A673 (cell line): Measurements from ENCODE around the gene ZACN.

Experiments used
- EZH2 ChIP-seq: fragments of 200-600 bp; sonication (generic); IDR thresholded peaks from 2 replicates; pipeline ENCODE4 v1.6.1; 2017; ENCODE audit warnings: borderline replicate concordance, low read depth, mild to moderate bottlenecking, mixed read lengths, antibody characterized with exemption, low read length; ENCODE audit not compliant: poor library complexity, severe bottlenecking
- TF ChIP-seq, protein P1 (sequence below): fragments of 300-800, 200-600 bp; sonication (generic); conservative IDR thresholded peaks from 2 replicates; pipeline ENCODE4 v1.5.1; 2017; ENCODE audit warnings: low read depth, mild to moderate bottlenecking, antibody characterized with exemption, low read length, moderate library complexity, mixed read lengths

DNA sequence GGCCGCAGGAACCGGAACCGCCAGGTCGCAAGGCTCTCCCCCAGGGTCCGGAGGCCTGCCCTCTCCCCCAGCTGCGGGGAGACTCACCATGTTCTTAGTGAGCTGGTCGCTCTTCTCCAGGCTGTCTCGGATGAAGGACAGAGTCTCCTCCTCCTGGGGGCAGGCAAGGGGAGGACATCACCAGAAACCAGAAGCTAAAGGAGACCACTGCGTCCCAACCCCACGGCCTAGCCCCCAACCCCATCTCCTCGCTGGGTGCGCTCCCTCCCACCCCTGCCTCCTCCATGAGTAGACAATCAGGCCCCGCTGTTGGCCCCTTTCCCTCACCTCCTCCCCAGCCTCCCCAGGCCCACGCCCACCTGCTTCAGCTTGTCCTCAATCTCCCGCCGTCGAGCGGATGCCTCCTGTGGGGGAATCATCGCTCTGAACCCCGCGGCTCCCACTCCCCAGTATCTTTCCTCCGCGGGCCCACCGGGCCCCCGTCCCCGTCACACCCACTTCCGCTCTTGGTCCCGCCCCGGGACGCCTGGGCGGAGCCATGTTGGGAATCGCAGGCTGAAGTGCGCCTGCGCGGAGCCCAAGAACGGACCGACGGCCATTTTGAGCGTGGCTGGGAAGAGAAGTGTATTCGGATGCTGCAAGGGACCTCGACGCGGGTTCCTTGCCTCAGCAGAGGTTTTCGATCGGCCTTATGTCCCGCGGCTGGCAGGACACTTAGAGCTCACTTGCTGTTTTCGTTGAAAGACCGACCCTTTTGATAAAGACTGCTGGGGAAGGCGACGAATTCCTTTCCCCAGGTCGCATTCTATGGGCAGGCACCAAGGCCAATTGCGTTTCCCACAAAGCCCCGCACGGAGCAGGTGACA is 24.5 kb downstream of the ZACN start, which contains the start of gene EXOC7:
- TF ChIP-seq, protein P1, sequence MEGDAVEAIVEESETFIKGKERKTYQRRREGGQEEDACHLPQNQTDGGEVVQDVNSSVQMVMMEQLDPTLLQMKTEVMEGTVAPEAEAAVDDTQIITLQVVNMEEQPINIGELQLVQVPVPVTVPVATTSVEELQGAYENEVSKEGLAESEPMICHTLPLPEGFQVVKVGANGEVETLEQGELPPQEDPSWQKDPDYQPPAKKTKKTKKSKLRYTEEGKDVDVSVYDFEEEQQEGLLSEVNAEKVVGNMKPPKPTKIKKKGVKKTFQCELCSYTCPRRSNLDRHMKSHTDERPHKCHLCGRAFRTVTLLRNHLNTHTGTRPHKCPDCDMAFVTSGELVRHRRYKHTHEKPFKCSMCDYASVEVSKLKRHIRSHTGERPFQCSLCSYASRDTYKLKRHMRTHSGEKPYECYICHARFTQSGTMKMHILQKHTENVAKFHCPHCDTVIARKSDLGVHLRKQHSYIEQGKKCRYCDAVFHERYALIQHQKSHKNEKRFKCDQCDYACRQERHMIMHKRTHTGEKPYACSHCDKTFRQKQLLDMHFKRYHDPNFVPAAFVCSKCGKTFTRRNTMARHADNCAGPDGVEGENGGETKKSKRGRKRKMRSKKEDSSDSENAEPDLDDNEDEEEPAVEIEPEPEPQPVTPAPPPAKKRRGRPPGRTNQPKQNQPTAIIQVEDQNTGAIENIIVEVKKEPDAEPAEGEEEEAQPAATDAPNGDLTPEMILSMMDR: no peak
- no peak for TF ChIP-seq EZH2
